IMR-90 (cell line): Measurements from ENCODE around the gene MFAP2. TPM values are rescaled to one million over a fixed set of nuclear protein-coding genes. Genes with fewer than 3 reads are reported as not detected.

Experiments
- ATAC-seq: fragments of 200-7000 bp; cut with Tn5 transposase; 2 replicates; pipeline ENCODE4 v1.9.1; 2020; ENCODE audit warnings: low read depth, mild to moderate bottlenecking, moderate library complexity
- BruUV-seq: library from RNA; stranded (reverse); fragments of 400-500 nt; replicated peaks from 2 replicates; lab custom pipeline; 2021; lab: Mats Ljungman, UMichigan
- CTCF ChIA-PET: fragments of 300-600 bp; formaldehyde crosslinking; extraction: SDS; loops from one replicate; lab custom pipeline; 2021; ENCODE audit warnings: antibody characterized with exemption; lab: Yijun Ruan, JAX
- POLR2A ChIA-PET: fragments of 300-600 bp; sonication (Branson Sonifier 250); formaldehyde crosslinking; loops from one replicate; lab custom pipeline; 2022; ENCODE audit warnings: antibody characterized with exemption; ENCODE audit not compliant: unreplicated experiment; lab: Charles Lee
- DNase-seq: peaks from one replicate; pipeline ENCODE4 v3.0.0; 2013
- H2AFZ ChIP-seq: replicated peaks from 2 replicates; pipeline ENCODE3; 2013; ENCODE audit warnings: low read length, mild to moderate bottlenecking; ENCODE audit not compliant: poor library complexity
- H2AK5ac ChIP-seq: 2 replicates; pipeline ENCODE4 v1.6.1; 2013; ENCODE audit warnings: low read depth, low read length, inconsistent platforms
- H2AK9ac ChIP-seq: replicated peaks from 2 replicates; pipeline ENCODE3; 2013; ENCODE audit warnings: mild to moderate bottlenecking, low read depth, low read length, moderate library complexity; ENCODE audit not compliant: poor library complexity
- H2BK120ac ChIP-seq: 2 replicates; pipeline ENCODE4 v1.6.1; 2013; ENCODE audit warnings: low read depth, low read length, inconsistent platforms
- H2BK15ac ChIP-seq: 3 replicates; pipeline ENCODE4 v1.6.1; 2013; ENCODE audit warnings: low read depth, low read length, inconsistent platforms
- H2BK20ac ChIP-seq: 2 replicates; pipeline ENCODE4 v1.6.1; 2013; ENCODE audit warnings: low read depth, mild to moderate bottlenecking, inconsistent platforms, low read length, moderate library complexity
- H2BK5ac ChIP-seq: 2 replicates; pipeline ENCODE4 v1.6.1; 2013; ENCODE audit warnings: mild to moderate bottlenecking, low read depth, low read length, inconsistent platforms; ENCODE audit not compliant: poor library complexity, severe bottlenecking
- H3K14ac ChIP-seq: replicated peaks from 2 replicates; pipeline ENCODE4 v1.6.1; 2013; ENCODE audit warnings: low read depth, low read length, inconsistent platforms
- H3K18ac ChIP-seq: 2 replicates; pipeline ENCODE4 v1.6.1; 2013; ENCODE audit warnings: low read depth, low read length, control low read depth
- H3K23ac ChIP-seq: 2 replicates; pipeline ENCODE4 v1.6.1; 2013; ENCODE audit warnings: low read depth, low read length, inconsistent platforms
- H3K27ac ChIP-seq: 2 replicates; pipeline ENCODE4 v1.5.1; 2013; ENCODE audit warnings: mild to moderate bottlenecking, control low read depth, low read length; ENCODE audit not compliant: insufficient read depth
- H3K27me3 ChIP-seq: 2 replicates; pipeline ENCODE4 v1.6.1; 2013; ENCODE audit warnings: low read length; ENCODE audit not compliant: control insufficient read depth, insufficient read depth
- H3K36me3 ChIP-seq: 2 replicates; pipeline ENCODE4 v1.6.1; 2013; ENCODE audit warnings: low read length, mixed read lengths; ENCODE audit not compliant: control insufficient read depth, insufficient read depth
- H3K4ac ChIP-seq: 2 replicates; pipeline ENCODE4 v1.6.1; 2013; ENCODE audit warnings: low read depth, low read length, inconsistent platforms
- H3K4me1 ChIP-seq: 2 replicates; pipeline ENCODE4 v1.6.1; 2013; ENCODE audit warnings: low read length, mixed read lengths; ENCODE audit not compliant: control insufficient read depth, insufficient read depth
- H3K4me2 ChIP-seq: 2 replicates; pipeline ENCODE4 v1.6.1; 2013; ENCODE audit warnings: low read depth, mild to moderate bottlenecking, control low read depth, low read length, moderate library complexity
- H3K4me3 ChIP-seq: 2 replicates; pipeline ENCODE4 v1.5.1; 2013; ENCODE audit warnings: low read depth, mild to moderate bottlenecking, control low read depth, low read length, moderate library complexity; ENCODE audit not compliant: insufficient read depth
- H3K56ac ChIP-seq: 2 replicates; pipeline ENCODE4 v1.6.1; 2013; ENCODE audit warnings: low read length, inconsistent platforms; ENCODE audit not compliant: insufficient read depth; ENCODE audit errors: extremely low read depth
- H3K79me1 ChIP-seq, 2 experiments: 2 replicates each; pipeline ENCODE4 v1.6.1; 2013; ENCODE audit warnings: low read length in 2 of 2, inconsistent platforms in 1 of 2, low read depth in 1 of 2
- H3K9ac ChIP-seq: 2 replicates; pipeline ENCODE4 v1.6.1; 2013; ENCODE audit warnings: low read depth, low read length, control low read depth
- H3K9me1 ChIP-seq: 2 replicates; pipeline ENCODE4 v1.6.1; 2013; ENCODE audit warnings: low read length, inconsistent platforms; ENCODE audit not compliant: insufficient read depth
- H3K9me3 ChIP-seq: 2 replicates; pipeline ENCODE4 v1.6.1; 2013; ENCODE audit warnings: low read length; ENCODE audit not compliant: control insufficient read depth, insufficient read depth
- H4K20me1 ChIP-seq: 2 replicates; pipeline ENCODE4 v1.6.1; 2013; ENCODE audit warnings: low read length, inconsistent platforms; ENCODE audit not compliant: insufficient read depth
- H4K5ac ChIP-seq: 2 replicates; pipeline ENCODE4 v1.6.1; 2013; ENCODE audit warnings: mild to moderate bottlenecking, low read depth, low read length, control low read depth
- H4K8ac ChIP-seq, 2 experiments: 2 replicates each; pipeline ENCODE4 v1.6.1; 2013; ENCODE audit warnings: low read depth in 2 of 2, low read length in 2 of 2, control low read depth in 1 of 2, inconsistent platforms in 1 of 2
- H4K91ac ChIP-seq: 2 replicates; pipeline ENCODE4 v1.6.1; 2013; ENCODE audit warnings: low read depth, low read length, inconsistent platforms; ENCODE audit not compliant: insufficient read depth
- BHLHE40 ChIP-seq: fragments of 150-350 bp; IDR thresholded peaks from 2 replicates; pipeline ENCODE4 v1.6.1; 2016; ENCODE audit warnings: mild to moderate bottlenecking, low read depth, low read length
- ELK1 ChIP-seq: fragments of 150-350 bp; IDR thresholded peaks from 2 replicates; pipeline ENCODE4 v1.6.1; 2016; ENCODE audit warnings: low read depth, mild to moderate bottlenecking, low read length, moderate library complexity, borderline replicate concordance
- FOS ChIP-seq: fragments of 150-350 bp; IDR thresholded peaks from 2 replicates; pipeline ENCODE4 v1.6.1; 2016; ENCODE audit warnings: low read depth, low read length
- MAFK ChIP-seq: IDR thresholded peaks from 2 replicates; pipeline ENCODE4 v1.6.1; 2012; ENCODE audit warnings: low read depth, low read length, improper control_type of control experiment
- MXI1 ChIP-seq: IDR thresholded peaks from 2 replicates; pipeline ENCODE4 v1.6.1; 2012; ENCODE audit warnings: low read depth, mild to moderate bottlenecking, low read length, moderate library complexity, borderline replicate concordance
- RAD21 ChIP-seq: IDR thresholded peaks from 2 replicates; pipeline ENCODE4 v1.6.1; 2012; ENCODE audit warnings: low read length, improper control_type of control experiment
- WGBS, 2 experiments: methylation state at CpG; one replicate each; pipeline versions ENCODE4 v1.1.5 to v1.1.7; 2013; ENCODE audit warnings: missing lambda C conversion rate in 2 of 2; ENCODE audit not compliant: insufficient read length in 1 of 2; ENCODE audit errors: extremely low coverage in 2 of 2; 5-methylcytosine and 5-hydroxymethylcytosine counted together
- dilution Hi-C: fragments of 300-500 bp; cut with HindIII; formaldehyde crosslinking; loops from one replicate; pipeline ENCODE4 v1.14.3; 2018; ENCODE audit warnings: low sequenced_read_pairs; ENCODE audit not compliant: unreplicated experiment
- in situ Hi-C: fragments of 300-500 bp; cut with MboI; formaldehyde crosslinking; loops from 3 replicates; pipeline ENCODE4 v1.14.3; 2019; ENCODE audit warnings: low sequenced_read_pairs, inconsistent platforms, mixed read lengths
- intact Hi-C: fragments of 100-400 bp; cut with micrococcal nuclease; formaldehyde crosslinking; loops from 2 replicates; pipeline ENCODE4 v1.10.0; 2022
- polyA plus RNA-seq, 3 experiments: library from polyadenylated mRNA; depleted of rRNA; stranded (reverse); fragments of >200 nt; gene quantifications; 2 replicates each; pipeline ENCODE4 v1.2.3, GENCODE V29; 2012; ENCODE audit warnings: low replicate concordance in 1 of 3
- total RNA-seq: library from RNA; depleted of rRNA; stranded (reverse); fragments of >200 nt; gene quantifications from 2 replicates; pipeline ENCODE4 v1.2.3, GENCODE V29; 2012

The MFAP2 gene
- total and polyA plus RNA-seq, 2 of the 4 experiments (the other 2 are of a cell fraction) = 3.9 to 13.9 TPM

DNA sequence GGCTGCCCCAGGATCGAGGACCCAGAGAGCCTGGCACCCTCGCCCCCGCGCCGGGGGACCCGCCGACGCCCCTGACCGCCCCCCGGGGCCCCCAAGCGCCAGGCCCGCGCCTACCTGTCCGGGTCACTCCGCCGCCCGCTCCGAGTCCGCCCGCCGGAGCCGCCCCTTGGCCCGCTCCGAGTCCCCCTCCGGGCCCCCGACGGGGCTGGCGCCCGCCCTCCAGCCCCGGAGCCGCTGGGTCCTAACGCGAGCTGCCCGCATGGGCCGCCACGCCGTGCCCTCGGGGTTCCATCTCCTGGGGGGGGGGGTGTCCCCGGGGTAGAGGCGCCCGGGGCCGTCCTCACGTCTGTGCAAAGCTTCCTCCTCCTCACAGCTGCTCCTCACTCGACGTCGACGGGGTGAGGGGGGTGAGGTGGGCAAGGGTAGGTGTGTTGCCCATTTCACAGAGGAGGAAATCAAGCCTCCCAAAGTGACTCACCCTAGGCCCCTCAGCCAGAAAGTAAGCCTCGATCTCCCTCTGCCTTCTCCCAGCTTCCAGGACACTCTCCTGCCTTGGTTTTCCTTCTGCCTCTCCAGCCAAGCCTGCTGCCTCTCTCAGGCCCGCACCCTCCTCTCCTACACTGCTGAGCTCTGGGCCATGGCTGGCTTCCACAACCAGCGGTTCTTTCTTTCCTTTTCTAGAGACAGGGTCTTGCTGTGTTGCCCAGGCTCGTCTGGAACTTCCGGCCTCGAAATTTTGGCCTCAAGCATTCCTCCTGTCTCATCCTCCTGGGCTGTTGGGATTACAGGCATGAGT lies at the start of gene MFAP2 (continued):
- TF ChIP-seq ELK1 (no peak), BHLHE40 (no peak), RAD21 (no peak), MXI1 (no peak)

DNA sequence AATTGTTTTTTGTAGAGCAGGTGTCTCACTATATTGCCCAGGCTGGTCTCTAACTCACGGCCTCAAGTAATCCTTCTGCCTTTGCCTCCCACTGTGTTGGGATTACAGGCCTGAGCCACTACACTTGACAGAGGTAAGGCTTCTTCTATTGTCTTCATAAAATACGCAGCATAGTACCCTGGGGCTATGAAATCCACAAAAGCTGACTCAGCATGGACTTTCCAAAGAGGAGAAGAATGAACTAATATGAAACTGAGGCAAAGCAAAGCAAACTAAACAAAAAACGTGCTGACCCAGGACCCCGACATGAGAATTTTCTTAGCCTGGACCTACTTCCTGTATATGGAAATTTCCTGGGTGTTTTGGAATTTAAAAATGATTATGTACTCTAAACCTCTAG lies 49.8 kb upstream of the MFAP2 start:
- no peak overlapping the region for H3K4me2 ChIP-seq
- no peaks in the 10 kb centered on the region for H3K9me1 ChIP-seq
- H2BK15ac ChIP-seq = no peak overlapping the region
- H3K23ac ChIP-seq = no peak overlapping the region
- no peak overlapping the region for H3K9ac ChIP-seq
- no peak overlapping the region for H2AFZ ChIP-seq
- no peaks in the 10 kb centered on the region for H3K27me3 ChIP-seq
- H3K14ac ChIP-seq = no peak overlapping the region
- no peak overlapping the region for H2BK5ac ChIP-seq
- no CpG with 5 or more reads among the region's 4 CpGs for WGBS, 2 experiments
- no peak overlapping the region for H2AK5ac ChIP-seq
- H3K79me1 ChIP-seq = peaks cover 3 to 18% of the 10 kb centered on the region in 2 experiments; a peak in 3 of 4 replicates
- no peak for ATAC-seq
- no TSS peak for BruUV-seq
- no peak overlapping the region for H3K4ac ChIP-seq
- no peaks in the 10 kb centered on the region; the same call in 1 of the 2 replicates for H4K20me1 ChIP-seq
- no peaks in the 10 kb centered on the region for H3K9me3 ChIP-seq
- H3K4me3 ChIP-seq = no peak overlapping the region
- in situ Hi-C loops (loop anchor here (25.0 kb wide), 1 partner anchor 418 kb away; the partner anchor contains the start of gene NBPF1), intact Hi-C loops (no loop called here), dilution Hi-C loops (no loop called here)
- no peak overlapping the region for H4K5ac ChIP-seq
- H3K27ac ChIP-seq = no peak overlapping the region
- no peaks in the 10 kb centered on the region for H3K4me1 ChIP-seq
- no peak overlapping the region for H2BK120ac ChIP-seq
- H2BK20ac ChIP-seq = no peak overlapping the region
- H4K91ac ChIP-seq = no peak overlapping the region
- H2AK9ac ChIP-seq = no peak overlapping the region
- POLR2A ChIA-PET = no interaction called here
- peaks cover 43% of the 10 kb centered on the region for H3K36me3 ChIP-seq
- H3K56ac ChIP-seq = no peak overlapping the region
- no peak overlapping the region for H4K8ac ChIP-seq
- DNase-seq = no peak
- CTCF ChIA-PET = interaction anchor here (0.6 kb wide), 1 partner anchor 738 kb away, joined by 4 read pairs; no protein-coding TSS in a partner anchor
- TF ChIP-seq FOS = no peak
- TF ChIP-seq MAFK = peak; percentile 92
- no peak overlapping the region for H3K18ac ChIP-seq
